AG04449 (cell line): ENCODE data around the gene LRMDA.

Experiments used
- CTCF ChIA-PET: fragments of 350-600 bp; formaldehyde crosslinking; extraction: SDS; loops from one replicate; lab custom pipeline; 2021; ENCODE audit warnings: antibody characterized with exemption; lab: Yijun Ruan, JAX
- POLR2A ChIA-PET: fragments of 400-600, 350-600 bp; formaldehyde crosslinking; extraction: SDS; loops from one replicate; lab custom pipeline; 2020; ENCODE audit warnings: antibody characterized with exemption, inconsistent platforms; lab: Yijun Ruan, JAX
- DNase-seq: peaks from one replicate; pipeline ENCODE4 v3.0.0-alpha.2; 2010; ENCODE audit warnings: low read depth, low spot score
- H3K4me3 ChIP-seq: 2 replicates; pipeline ENCODE4 v1.5.1; 2011; ENCODE audit warnings: low read depth, mild to moderate bottlenecking, control low read depth, low read length
- CTCF ChIP-seq: IDR thresholded peaks from one replicate; pipeline ENCODE4 v1.5.1; 2011; ENCODE audit warnings: mild to moderate bottlenecking, moderate library complexity, low read length, control low read depth, inconsistent platforms; ENCODE audit not compliant: insufficient read depth; ENCODE audit errors: missing control alignments

LRMDA gene

GRCh38 chr10:76333796-76334195, 902.4 kb downstream of the LRMDA start:
- TF ChIP-seq CTCF: no peak
- H3K4me3 ChIP-seq: no peak overlapping the region
- ChIA-PET POLR2A (no interaction called here), CTCF (interaction anchor here (0.8 kb wide), 1 partner anchor 11 kb away, joined by 4 read pairs; no protein-coding TSS in a partner anchor)
- no peak for DNase-seq

GRCh38 chr10:76334255-76334654, 902.8 kb downstream of the LRMDA start:
- ChIA-PET CTCF (interaction anchor here (0.8 to 1.0 kb wide), 2 partner anchors 10 to 12 kb away, joined by 3 to 4 read pairs; no protein-coding TSS in a partner anchor), POLR2A (no interaction called here)
- H3K4me3 ChIP-seq: no peak overlapping the region
- TF ChIP-seq CTCF: no peak
- DNase-seq: no peak

GRCh38 chr10:76336213-76336963, 905.0 kb downstream of the LRMDA start:
- DNase-seq: no peak
- ChIA-PET CTCF (no interaction called here), POLR2A (interaction anchor here (0.8 kb wide), 1 partner anchor 156 kb away, joined by 3 read pairs; no protein-coding TSS in a partner anchor)
- H3K4me3 ChIP-seq: no peak overlapping the region
- no peak for TF ChIP-seq CTCF

GRCh38 chr10:76337641-76338040, 906.2 kb downstream of the LRMDA start:
- peak; percentile 77 for DNase-seq
- no peak for TF ChIP-seq CTCF
- POLR2A ChIA-PET: no interaction called here
- CTCF ChIA-PET: interaction anchor here (1.2 kb wide), 1 partner anchor 85 kb away, joined by 4 read pairs; no protein-coding TSS in a partner anchor
- no peak overlapping the region for H3K4me3 ChIP-seq

- H3K4me3 ChIP-seq: no peak overlapping the region
- DNase-seq: no peak
- ChIA-PET CTCF (interaction anchor here (1.2 kb wide), 1 partner anchor 85 kb away, joined by 4 read pairs; no protein-coding TSS in a partner anchor), POLR2A (no interaction called here)
- no peak for TF ChIP-seq CTCF
Observed at GRCh38 chr10:76338187-76338586, 906.8 kb downstream of the LRMDA start.

GRCh38 chr10:76341740-76342139, 910.3 kb downstream of the LRMDA start:
- POLR2A ChIA-PET: no interaction called here
- H3K4me3 ChIP-seq: no peak overlapping the region
- TF ChIP-seq CTCF: no peak
- CTCF ChIA-PET: no interaction called here
- DNase-seq: no peak
